ENCODE results near the gene PIN1.
"Not testable (repeated sequence)": the region's sequence is repeated elsewhere in the genome, so short reads cannot be mapped to it uniquely, and the experiment has no call there.

The PIN1 gene

GRCh38 chr19:9818734-9819595 lies 16.2 kb upstream of the PIN1 start, which contains the start of gene FBXL12:
FBXL12 (minus strand) TSS chr19:9819079; CDS start chr19:9818813, 266 bp downstream.
- DNase-seq (ENCODE audit: low spot score), result peak; percentile 100

DNA sequence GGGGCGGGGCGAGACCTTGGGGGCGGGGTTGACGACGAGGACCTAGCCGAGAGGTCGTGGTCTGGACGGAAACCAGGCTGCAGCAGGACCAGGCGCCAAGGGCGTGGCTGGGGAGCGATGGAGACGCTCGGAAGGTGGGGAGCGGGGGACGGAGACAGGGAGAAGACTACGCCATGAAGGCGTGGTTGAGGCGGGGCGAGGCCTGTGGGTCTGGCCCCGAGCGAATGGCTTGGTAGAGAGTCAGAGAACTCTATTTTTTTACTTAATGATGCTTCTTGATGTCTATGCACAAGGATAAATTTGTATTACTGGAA lies 15.6 kb upstream of the PIN1 start:
- no peak for DNase-seq (ENCODE audit: low spot score)

- not testable (repeated sequence) for DNase-seq (ENCODE audit: low spot score)
Observed at GRCh38 chr19:9820034-9820433, 15.1 kb upstream of the PIN1 start.

DNA sequence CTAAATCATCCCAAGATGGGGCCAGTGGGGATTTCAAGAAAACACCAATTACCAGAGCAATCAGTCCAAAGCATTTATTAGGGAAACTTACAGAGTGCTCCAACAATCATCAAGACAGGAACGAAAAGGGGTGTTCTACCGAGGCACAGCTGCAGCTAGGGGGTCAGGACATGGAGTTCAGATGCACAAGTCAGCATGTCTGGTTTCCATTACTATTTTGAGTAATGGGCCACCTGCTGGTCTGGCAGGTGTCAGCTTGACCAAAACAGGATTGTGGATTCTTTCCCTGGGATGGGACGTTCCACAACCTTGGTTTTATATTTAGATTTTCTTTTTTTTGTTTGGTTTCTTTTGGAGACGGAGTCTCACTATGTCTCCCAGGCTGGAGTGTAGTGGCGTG lies 11.3 kb upstream of the PIN1 start:
- DNase-seq (ENCODE audit: low spot score), result no peak

DNA sequence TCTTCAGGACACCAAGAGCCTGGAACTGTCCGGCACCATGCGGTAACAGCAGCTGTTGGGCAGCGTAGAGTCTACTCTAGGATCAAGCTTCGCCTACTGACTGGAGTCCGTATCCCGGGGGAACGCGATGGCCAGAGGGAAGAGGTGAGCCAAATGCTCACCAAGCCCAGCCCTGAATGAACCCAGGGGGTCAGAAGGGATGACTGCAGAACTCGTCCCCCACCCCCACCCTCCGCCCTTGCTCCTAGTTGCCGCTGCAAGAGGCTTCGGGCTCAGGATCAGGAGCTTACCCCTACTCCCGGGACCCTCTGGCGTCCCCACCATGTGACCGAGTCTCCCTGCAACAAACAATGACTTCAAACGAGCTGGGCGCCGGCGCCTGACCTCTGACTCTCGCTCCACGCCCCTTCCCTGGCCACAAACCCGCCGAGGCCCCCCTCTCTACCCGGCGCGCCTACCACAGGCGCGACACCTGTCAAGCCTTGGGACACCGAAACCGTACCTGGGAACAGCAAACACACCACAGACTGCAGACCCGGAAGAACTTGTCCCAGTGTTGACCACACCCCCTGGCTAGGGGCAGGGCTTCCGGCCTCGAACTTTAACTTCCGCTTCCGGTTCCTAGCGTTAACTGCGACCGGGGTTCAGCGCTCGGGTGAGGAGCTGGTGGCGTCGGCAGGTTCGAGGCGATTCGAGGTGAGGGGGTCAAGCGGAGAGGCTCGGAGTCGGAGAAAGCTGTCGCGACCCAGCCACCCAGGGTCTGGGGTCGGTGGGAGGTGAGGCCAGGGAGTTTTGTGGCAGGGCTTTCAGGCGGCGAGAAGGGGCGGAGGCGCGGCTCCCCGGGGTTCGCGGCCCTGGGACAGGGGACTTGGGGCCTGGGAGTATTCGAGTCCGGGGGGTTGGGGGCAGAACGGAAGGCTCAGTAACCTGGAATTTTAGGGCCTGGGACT lies 7.6 kb upstream of the PIN1 start, which contains the start of gene UBL5:
UBL5 (plus strand) TSS at position 630 of the 950 bp plus-strand sequence. CDS start 420 bp downstream, outside the sequence.
- peak; percentile 94 for DNase-seq (ENCODE audit: low spot score)

DNA sequence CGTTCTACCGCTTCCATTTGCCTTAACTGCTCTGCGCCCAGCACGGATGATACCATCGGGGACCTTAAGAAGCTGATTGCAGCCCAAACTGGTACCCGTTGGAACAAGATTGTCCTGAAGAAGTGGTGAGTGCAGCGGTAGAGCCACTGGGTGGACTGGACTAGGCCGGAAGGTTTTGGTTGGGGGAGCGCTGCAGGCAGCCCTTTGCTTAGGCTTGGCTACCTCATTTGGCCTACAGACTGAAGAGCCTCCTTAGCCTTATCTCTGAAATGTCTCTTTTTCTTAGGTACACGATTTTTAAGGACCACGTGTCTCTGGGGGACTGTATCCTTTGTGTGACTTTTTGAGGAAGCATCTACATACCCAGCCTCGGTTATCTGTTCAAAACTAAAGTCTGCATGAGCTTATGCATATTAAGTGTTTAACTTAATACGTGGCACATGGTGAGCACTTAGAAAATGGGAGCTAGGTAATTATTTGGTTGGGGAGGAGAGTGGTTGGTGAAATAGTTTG lies 6.5 kb upstream of the PIN1 start:
- DNase-seq (ENCODE audit: low spot score), result no peak

DNA sequence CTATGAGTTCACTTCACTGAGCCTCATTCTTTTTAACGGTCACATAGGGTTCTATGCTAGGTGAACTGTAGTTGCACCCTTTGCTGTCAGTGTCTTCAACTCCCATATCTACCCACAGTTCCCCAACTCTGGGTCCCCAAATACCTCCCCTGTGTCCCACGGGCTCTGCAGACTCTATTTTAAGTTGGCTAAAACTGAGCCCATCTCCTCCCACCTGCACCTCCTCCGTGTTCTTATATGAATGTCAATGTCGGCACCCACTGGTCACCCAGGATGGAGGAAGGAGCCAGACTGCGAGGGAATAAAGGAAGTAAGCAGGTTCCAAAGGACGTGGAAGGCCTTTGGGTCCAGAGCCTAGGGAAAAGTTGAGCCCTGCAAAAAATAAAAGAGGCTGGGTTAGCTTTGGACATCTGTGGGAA lies 802 bp upstream of the PIN1 start:
- no peak for DNase-seq (ENCODE audit: low spot score)

GRCh38 chr19:9835507-9835949 lies 410 bp downstream of the PIN1 start:
- DNase-seq (ENCODE audit: low spot score), result no peak

DNA sequence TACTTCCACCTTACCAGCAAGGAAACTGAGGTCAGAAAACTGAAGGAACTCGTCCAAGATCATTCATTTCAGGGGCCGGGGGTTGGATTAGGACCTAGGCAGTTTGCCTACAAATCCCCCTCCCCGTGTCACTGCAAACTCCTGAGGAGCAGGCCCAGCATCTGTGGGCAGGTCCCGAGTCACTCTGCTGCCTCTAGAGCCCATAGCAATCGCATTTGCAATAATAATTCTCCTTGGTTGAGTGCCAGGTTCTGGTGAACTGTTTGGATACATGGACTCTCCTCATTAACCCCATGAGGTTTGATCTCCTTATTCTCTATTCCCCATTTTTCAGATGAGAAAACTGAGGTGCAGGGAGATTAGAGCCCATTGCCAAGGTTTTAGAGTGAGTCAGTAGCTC lies 903 bp downstream of the PIN1 start:
- no peak for DNase-seq (ENCODE audit: low spot score)

GRCh38 chr19:9838324-9838723 lies 3.2 kb downstream of the PIN1 start:
- no peak for DNase-seq (ENCODE audit: low spot score)

- DNase-seq (ENCODE audit: low spot score), result no peak
Observed at GRCh38 chr19:9839415-9839814, 4.3 kb downstream of the PIN1 start.

- no peak for DNase-seq (ENCODE audit: low spot score)
Observed at GRCh38 chr19:9842834-9843625, 7.9 kb downstream of the PIN1 start.

DNA sequence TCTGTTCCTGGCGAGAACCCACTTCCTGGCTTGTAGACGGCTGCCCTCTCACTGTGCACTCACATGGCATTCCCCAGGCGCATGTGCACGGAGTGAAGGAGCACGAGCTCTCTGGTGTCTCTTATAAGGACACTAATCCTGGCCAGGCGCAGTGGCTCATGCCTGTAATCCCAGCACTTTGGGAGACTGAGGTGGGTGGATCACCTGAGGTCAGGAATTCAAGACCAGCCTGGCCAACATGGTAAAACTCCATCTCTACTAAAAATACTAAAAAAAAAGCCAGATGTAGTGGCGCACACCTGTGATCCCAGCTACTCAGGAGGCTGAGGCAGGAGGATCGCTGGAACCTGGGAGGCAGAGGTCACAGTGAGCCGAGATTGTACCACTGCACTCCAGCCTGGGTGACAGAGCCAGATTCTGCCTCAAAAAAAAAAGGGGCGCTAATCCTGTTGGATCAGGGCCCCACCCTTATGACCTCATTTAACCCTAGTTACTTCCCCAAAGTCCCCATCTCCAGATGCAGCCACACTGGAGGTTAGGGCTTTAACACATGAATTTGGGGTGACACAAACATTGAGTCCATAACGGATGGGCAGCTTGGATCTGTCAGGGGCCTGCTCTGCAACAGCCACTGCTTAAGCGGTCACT lies 8.6 kb downstream of the PIN1 start:
- not testable (repeated sequence) for DNase-seq (ENCODE audit: low spot score)

GRCh38 chr19:9847087-9847671 lies 12.1 kb downstream of the PIN1 start:
- peak; percentile 59 for DNase-seq (ENCODE audit: low spot score)

- DNase-seq (ENCODE audit: low spot score), result no peak
Observed at GRCh38 chr19:9848060-9848459, 12.9 kb downstream of the PIN1 start.

- DNase-seq (ENCODE audit: low spot score), result no peak
Observed at GRCh38 chr19:9848762-9849161, 13.6 kb downstream of the PIN1 start.

DNA sequence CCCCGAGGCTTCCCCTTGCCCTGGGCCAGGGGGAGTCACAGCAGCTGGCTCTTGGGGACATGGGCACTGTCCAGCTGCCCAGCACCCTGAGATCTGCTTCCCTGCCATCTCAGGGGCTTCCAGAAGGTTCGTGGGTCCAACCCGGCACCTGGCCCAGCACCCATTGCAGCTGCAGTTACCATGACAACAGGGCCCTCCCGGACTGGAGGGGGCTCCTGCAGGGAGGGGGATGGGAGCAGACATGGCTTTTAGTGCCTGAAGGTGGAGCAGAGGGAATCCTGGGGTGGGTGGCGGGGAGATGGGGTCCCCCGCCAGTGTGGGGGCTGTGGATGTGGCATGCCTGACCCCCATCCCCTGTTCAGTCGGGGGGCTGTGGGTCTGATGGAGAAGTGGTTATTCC lies 14.7 kb downstream of the PIN1 start:
- DNase-seq (ENCODE audit: low spot score), result no peak

DNA sequence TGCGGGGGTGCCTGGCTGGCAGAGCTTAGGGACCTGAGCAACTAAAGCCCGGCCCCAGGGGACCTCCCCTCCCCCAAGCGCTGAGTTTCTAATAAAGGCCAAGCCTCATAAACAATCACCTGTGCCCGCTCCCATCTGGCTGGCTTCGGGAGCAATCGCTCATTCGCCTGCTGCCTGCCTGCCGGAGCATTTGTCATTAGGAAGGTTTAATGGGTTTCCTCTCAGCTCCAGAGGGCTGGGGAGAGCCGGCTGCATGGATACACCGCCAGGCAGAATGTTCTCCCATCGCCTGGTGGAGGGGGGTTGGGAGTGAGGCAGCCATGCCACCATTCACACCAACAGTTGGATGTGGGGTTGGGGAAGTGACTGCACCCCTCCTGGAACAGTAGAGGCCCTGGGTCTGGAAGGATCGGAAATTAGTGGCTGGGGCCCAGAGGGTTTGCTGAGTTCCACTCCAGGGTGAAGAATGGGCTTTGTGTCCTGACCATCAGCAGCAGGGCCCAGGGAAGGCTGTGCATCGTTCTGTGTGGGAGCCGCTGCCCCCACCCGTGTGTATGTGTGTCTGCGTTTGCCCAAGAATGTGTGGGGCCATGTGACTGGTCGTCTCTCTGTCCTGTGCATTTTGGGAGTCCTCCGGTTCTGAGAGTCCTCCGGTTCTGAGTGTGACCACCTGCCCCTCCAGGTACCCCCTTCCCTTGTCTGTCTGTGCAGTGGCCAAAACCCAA lies 15.3 kb downstream of the PIN1 start:
- DNase-seq (ENCODE audit: low spot score), result no peak

- DNase-seq (ENCODE audit: low spot score), result no peak
Observed at GRCh38 chr19:9854282-9854846, 19.2 kb downstream of the PIN1 start.

GRCh38 chr19:9856609-9857008 lies 21.5 kb downstream of the PIN1 start:
- DNase-seq (ENCODE audit: low spot score), result no peak
